Fibroblast of mammary gland (primary cell): ENCODE measurements around the gene ARHGAP26.
A peak's percentile ranks its signal among the peaks of the same experiment; 100 is the strongest.

Experiments
- DNase-seq: peaks from one replicate; pipeline ENCODE4 v3.0.0-alpha.2; 2010; ENCODE audit warnings: low read depth
- H3K4me3 ChIP-seq: 2 replicates; pipeline ENCODE4 v1.5.1; 2011; ENCODE audit warnings: low read depth, mild to moderate bottlenecking, low read length, moderate library complexity; ENCODE audit not compliant: control insufficient read depth
- TF ChIP-seq, protein P1 (sequence below): conservative IDR thresholded peaks from 2 replicates; pipeline ENCODE4 v1.5.1; 2011; ENCODE audit warnings: low read depth, low read length, inconsistent platforms; ENCODE audit not compliant: control insufficient read depth, insufficient read depth

ARHGAP26 gene

DNA sequence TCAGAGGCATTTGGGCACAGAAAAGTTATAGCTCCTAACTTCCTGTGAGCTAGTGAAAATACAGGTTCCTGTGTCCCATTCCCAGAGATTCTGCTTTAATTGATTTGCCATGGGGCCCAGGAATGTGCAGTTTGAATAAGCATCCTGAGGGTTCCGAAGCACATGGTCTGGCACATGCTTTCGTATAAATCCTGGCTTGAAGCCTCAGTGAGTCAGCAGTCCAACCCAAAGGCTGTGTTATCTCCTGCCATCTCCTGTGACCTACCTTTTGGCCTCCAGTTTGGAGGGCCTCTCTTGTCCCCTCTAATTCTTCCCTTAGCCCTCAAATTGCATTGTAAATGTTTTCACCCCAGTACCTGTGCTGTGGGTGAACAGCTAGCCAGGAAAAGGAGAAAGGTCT is 449.5 kb downstream of the ARHGAP26 start:
- DNase-seq = peak; percentile 66
- TF ChIP-seq, protein P1, sequence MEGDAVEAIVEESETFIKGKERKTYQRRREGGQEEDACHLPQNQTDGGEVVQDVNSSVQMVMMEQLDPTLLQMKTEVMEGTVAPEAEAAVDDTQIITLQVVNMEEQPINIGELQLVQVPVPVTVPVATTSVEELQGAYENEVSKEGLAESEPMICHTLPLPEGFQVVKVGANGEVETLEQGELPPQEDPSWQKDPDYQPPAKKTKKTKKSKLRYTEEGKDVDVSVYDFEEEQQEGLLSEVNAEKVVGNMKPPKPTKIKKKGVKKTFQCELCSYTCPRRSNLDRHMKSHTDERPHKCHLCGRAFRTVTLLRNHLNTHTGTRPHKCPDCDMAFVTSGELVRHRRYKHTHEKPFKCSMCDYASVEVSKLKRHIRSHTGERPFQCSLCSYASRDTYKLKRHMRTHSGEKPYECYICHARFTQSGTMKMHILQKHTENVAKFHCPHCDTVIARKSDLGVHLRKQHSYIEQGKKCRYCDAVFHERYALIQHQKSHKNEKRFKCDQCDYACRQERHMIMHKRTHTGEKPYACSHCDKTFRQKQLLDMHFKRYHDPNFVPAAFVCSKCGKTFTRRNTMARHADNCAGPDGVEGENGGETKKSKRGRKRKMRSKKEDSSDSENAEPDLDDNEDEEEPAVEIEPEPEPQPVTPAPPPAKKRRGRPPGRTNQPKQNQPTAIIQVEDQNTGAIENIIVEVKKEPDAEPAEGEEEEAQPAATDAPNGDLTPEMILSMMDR = no peak
- no peak overlapping the region for H3K4me3 ChIP-seq

DNA sequence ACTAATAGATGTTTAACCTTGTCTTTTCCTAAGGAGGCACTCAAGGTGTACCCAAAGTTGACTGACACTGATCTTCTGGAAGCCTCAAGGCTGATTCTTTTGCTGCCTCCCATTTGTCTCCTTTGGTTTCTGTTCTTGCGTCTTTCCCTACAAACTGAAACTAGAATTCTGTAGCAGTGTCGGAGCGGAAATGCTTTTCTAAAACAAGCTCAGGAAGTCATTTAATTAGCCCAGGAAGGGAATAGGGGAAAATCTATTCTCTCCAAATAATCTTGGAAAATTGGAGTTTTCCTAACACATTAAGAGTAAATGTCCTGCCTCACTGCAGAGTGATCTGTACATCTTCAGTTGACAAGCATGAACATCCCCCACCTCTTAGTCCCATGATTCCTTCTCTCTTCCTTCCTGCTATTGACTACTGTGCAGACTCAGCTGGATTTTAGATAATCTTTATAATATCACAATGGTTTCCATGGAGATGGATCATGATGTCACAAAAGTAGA is 450.6 kb downstream of the ARHGAP26 start:
- no peak for DNase-seq
- H3K4me3 ChIP-seq = no peak overlapping the region
- TF ChIP-seq, protein P1 = no peak

DNA sequence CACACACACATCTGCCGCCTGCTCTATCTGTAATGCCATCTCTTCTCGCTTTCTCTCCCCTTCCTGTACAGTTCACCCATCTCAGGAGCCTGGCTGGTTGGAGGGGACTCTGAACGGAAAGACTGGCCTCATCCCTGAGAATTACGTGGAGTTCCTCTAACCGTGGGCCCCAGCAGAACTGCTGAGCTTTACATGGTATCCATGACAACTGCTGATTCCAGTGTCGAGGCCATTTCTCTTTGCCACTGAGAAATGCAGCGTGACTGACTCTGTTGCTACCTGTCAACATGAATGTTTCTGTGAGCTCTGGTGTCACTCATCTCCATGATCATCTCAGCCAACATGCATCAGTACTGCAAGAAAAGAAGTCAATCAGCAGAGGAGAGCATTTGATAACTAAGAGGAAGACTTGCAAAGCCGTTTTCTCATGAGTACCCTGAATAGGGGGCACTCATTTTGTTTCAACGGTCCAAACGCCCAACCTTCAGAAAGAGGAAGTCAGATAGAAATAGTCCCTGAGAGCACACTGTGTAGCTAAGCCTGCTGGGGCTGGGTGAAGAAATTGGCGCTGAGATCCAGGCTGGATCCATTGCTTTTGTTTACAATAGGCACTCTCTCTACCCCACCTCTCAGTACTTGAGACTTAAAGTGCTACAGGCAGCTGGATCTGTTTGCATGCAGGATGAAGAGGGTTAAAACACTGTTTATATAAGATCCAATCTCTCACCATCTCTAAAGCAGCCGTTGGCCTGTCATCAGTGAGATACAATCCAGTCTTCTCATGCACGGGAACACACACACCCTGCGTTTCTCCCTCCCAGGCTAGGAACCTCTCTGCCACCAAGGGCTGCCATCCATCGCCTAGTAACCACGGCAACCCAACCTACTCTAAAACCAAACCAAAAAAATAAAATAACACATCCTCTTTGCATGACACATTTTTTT is 452.4 kb downstream of the ARHGAP26 start:
- no peak overlapping the region for H3K4me3 ChIP-seq
- TF ChIP-seq, protein P1 = no peak
- no peak for DNase-seq

DNA sequence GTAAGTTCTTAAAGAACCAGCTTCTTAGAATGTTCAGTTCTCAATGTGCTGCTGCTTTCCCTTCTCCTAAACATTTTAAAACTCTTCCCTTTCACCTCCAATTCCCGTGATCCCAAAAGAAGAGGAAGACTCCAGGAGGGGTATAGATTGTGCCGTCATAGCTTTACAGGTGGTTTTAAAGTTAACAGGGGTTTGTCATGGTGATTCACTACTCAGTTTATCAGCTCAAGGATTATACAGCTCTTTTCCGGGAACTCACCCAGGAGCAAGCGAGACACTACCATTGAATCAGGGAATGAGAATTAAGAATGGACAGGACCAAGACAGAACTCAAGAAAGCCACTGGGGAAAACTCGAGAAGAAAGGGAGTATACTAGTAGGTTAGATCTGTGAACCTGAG is 454.5 kb downstream of the ARHGAP26 start:
- TF ChIP-seq, protein P1 = no peak
- no peak overlapping the region for H3K4me3 ChIP-seq
- no peak for DNase-seq

DNA sequence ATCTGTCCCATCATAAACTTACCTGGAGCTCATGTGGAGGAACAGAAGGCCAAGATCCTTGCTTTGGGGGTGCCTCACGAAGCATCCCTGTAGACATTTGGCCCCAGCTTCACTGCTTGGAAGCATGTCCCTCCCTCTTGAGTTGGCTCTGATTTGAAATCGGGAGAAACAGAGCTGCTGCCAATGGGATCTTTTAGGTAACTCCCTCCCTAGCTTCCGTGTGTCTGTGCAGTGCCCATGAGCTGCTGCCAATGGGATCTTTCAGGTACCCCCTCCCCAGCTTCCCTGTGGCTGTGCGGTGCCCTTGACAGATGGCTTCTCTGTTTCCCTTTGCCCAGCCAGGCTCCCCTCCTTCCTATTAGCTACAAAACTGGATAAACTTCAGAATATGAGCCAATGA is 455.3 kb downstream of the ARHGAP26 start:
- TF ChIP-seq, protein P1 = no peak
- no peak for DNase-seq
- H3K4me3 ChIP-seq = no peak overlapping the region

DNA sequence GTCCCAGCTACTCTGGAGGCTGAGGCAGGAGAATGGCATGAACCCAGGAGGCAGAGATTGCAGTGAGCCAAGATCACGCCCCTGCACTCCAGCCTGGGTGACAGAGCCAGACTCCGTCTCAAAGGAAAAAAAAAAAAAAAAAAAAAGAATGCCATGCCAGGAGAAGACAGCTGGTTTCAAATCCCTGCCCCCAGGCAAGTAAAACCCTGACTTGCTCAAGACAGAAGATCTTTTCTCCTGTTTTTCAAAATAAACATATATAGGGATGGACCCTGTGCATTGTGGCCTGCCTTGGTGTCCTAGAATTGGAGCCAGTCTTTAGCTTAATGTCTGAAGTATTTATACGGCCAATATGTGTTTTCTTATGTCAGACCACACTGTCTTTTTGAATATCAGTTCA is 456.2 kb downstream of the ARHGAP26 start:
- DNase-seq = no peak
- H3K4me3 ChIP-seq = no peak overlapping the region
- TF ChIP-seq, protein P1 = no peak
